Measurements from ENCODE around the gene TTLL11.

DNA sequence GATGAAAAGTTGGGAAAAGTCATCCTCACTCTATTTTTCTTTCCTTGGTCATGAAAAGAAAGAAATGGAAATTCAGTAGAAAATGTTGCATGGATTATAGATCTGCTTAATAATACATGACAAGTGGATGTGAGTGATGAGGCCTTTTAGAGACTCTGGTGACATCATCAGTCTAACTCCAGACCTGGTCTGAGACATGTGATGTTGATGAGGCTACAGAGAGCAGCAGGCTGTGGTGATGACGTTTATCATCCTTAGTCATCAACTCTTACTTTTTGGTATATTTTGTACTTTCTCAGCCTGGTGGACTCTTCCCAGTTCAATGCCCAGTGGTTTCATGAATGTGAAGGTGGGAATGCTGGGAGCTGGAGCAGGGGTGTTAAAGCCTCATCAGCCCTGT, 116.4 kb downstream of the TTLL11 start:
- TF ChIP-seq, protein P1, sequence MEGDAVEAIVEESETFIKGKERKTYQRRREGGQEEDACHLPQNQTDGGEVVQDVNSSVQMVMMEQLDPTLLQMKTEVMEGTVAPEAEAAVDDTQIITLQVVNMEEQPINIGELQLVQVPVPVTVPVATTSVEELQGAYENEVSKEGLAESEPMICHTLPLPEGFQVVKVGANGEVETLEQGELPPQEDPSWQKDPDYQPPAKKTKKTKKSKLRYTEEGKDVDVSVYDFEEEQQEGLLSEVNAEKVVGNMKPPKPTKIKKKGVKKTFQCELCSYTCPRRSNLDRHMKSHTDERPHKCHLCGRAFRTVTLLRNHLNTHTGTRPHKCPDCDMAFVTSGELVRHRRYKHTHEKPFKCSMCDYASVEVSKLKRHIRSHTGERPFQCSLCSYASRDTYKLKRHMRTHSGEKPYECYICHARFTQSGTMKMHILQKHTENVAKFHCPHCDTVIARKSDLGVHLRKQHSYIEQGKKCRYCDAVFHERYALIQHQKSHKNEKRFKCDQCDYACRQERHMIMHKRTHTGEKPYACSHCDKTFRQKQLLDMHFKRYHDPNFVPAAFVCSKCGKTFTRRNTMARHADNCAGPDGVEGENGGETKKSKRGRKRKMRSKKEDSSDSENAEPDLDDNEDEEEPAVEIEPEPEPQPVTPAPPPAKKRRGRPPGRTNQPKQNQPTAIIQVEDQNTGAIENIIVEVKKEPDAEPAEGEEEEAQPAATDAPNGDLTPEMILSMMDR (IDR thresholded peaks at IDR 0.05) = no peak
- TF ChIP-seq ZFX (IDR thresholded peaks at IDR 0.05; ENCODE audit: borderline replicate concordance) = no peak

Measured in 22Rv1 (cell line).